GM18511 (cell line): ENCODE results near the gene KCNC2.

Experiments
- ATAC-seq: cut with Tn5 transposase; IDR thresholded peaks from one replicate; pipeline ENCODE4 v1.9.1; 2021; ENCODE audit warnings: mild to moderate bottlenecking, moderate library complexity; ENCODE audit not compliant: unreplicated experiment

KCNC2 gene

GRCh38 chr12:75162845-75163244 lies 46.8 kb downstream of the KCNC2 start:
- no peak for ATAC-seq

DNA sequence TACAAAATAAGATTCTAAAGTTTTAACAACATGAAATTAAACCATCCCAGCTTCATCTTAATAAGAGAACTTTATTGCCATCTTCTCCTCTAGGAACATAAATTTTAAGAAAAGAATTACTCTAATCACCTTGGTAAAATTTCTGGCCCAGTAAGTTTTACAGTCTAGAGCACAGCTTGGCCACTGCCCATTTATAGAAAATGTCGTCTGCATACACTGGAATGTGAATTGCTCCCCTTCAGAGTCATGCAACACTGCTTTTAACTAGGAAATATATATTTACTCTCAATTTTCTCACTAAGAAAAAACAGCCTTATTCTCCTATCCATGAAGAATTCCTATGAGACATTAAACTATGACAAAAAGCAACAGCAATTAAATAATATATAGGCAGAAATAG lies 48.2 kb downstream of the KCNC2 start:
- no peak for ATAC-seq

DNA sequence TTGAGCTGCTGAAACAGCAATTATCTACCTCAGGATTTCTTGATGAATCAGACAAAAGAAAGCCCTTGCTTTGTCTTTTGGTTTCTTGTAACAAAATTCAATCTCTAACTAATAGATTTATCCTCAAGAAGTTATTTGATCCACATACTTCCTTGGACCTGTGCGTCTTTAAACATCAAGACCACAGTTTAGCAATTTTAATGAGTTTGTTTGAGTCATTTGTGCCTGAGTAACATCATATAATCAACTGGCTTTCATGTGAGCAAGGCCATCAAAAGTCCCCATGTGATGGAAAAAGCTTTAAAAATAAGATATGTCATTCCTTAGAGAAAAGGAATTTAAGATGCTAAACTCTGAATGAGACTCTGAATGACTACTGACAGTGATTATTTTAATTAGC lies 52.3 kb downstream of the KCNC2 start:
- no peak for ATAC-seq

DNA sequence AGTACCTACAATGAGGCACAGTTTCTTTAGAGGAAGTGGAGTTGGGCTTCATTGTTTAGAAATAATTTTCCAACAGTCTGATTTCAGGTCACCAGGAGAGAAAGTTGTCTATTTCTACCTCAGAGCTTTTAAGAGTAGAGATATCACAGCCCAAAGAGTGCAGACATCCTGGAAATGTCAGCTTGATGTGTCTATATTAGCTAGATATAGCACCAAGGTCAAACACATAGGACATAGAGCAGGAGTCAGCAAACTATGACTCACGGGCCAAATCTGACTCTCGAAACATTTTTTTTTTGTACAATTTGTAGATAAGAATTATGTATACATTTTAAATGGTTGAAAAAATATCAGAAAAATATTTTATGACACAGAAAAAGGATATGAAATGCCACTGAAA lies 53.7 kb downstream of the KCNC2 start:
- ATAC-seq = no peak

DNA sequence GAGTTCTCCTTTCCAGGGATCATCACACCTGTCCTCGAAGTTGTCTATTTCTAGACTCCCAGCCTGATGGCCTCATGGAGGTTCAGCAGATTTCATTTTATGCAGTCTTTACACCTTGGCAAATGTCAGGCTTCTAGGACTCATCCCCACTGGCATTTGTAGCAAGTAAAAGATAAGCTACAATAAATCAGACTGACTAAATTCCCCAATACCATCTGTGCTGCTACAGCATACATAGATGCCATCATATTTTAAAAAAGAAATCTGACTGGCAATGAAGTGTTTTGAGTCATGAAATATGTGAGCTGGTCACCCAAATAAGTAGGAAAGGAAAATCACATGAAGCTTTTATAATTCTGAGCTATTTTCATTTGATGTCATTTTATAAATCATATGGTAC lies 55.3 kb downstream of the KCNC2 start:
- no peak for ATAC-seq

GRCh38 chr12:75139196-75139595 lies 70.4 kb downstream of the KCNC2 start:
- no peak for ATAC-seq

GRCh38 chr12:75137896-75138295 lies 71.7 kb downstream of the KCNC2 start:
- ATAC-seq = no peak

DNA sequence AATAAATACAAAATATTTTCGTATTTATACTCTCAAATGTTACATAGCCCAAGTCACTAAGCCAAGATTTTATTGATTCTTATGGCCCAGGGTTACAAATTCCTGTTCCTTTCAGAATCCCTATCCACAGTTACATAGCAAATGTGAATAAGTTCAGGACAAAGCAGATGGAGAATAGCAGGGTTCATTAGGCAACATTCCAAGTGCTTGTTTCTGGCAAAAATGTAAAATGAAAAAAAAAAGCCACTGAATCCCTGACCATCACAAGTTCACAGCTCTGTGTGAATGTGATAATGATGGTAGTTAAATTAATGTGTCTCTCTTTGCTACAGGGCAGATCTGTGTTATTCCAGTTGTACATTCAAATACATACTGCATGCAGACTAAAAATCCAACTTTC lies 74.6 kb downstream of the KCNC2 start:
- ATAC-seq = no peak

DNA sequence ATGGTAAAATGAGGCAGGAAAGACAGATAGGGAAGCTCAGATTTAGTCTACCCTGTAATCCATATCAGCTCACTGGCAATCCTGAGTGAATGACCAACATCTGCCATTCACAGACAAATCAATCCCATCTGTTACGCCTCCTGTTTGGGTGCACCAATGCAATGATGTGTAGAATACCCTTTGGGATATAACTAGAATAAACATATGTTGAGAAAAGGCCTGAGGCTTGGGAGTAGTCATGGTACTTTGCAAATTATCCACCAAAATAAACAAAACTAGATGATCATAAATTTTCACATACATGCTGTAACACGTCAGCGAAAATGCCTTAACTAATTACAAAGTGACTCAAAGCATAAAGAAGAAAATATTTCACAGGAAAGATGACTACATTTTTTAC lies 78.8 kb downstream of the KCNC2 start:
- no peak for ATAC-seq

DNA sequence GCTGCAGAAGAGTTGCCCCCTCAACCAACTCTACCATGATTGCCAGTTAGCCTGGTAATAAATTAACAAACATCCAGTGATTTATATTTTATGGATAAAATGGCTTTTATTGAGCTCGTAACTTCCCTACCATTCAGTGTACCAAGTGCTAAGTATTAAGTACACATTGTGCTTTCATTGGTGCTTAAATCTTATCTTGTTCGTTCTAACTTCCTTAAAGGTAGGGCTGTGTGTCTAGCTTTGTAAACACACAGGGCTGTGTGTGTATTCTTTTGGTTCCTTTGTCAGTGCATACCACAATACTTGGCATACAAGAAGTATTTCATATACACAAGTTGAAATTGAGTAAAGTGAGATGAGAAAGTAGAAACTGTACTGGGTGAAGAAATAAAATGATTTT lies 80.4 kb downstream of the KCNC2 start:
- no peak for ATAC-seq

DNA sequence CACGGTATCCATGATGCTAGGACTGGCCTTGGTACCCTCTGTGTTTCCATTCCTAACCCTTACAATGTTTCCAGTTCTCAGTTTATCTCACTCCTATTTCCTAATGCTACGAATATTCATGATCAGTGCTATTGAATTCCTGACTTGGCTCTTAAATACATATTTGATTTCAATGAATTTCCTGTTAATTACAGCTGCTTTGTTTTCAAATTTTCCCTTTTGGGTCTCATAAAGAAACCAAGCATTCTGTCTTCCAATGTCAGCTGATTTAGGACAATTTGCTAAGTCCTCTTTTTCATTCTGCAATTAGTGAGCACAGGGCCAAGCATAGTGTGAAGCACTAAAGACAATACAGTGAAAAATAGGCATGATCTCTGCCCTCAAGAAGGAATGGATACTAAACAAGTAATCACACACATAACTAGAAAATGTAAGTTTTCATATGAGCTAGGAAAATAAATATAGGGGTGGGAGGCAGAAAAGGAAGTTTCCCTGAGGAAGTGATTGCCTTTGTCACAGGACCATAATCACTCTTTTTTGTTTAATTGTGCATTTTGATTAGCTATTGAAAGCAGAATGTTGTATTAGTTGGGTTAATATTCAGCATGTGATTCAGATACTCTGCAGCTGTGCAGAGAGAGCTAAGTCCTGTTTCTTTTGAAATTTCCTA lies 88.5 kb downstream of the KCNC2 start:
- ATAC-seq = no peak

GRCh38 chr12:75120311-75120711 lies 89.3 kb downstream of the KCNC2 start:
- ATAC-seq = no peak

DNA sequence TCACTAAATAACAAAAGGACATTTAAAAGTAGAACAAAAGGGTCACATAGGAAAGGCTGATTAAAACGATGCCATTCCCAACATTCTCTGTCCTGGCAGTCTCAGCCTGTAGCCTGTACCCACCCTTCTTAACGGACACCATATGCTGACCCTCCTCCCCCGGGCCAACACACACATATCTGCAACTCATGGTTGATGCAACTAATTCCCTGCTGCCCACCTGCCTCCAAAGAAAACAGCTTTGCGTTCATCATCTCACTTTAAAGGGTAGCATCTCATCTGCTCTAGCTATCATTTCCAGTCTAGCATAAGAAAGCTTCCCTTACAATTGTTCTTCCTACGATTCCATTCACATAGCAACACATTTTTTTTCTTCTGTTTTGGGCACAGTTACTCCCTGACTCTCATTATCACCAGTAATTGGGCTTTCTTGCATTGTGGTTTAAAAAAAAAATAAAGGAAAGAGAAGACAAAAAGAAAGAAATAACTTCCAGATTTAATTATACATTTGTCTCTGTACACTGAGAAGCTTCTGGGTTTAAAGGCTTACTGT lies 92.9 kb downstream of the KCNC2 start:
- no peak for ATAC-seq

DNA sequence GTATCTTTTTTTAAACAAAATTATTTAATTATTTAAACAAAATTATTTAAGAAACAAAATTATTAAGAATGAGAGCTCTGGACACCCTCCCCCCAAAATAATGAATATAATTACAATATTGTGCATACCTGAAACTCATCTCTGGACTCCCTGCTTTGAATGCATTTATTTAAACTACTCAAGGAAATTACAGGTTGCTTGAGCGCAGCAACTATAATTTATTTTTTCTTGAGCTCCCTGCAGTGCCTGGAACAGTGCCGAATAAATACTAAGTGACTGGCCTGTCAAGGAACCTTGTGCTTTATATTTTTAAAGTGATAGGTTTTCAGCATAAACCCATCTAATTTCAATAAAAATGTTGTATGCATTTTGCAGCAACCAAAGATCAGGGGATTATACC lies 93.9 kb downstream of the KCNC2 start:
- ATAC-seq = no peak

- no peak for ATAC-seq
Observed at GRCh38 chr12:75103822-75104221, 105.8 kb downstream of the KCNC2 start.

DNA sequence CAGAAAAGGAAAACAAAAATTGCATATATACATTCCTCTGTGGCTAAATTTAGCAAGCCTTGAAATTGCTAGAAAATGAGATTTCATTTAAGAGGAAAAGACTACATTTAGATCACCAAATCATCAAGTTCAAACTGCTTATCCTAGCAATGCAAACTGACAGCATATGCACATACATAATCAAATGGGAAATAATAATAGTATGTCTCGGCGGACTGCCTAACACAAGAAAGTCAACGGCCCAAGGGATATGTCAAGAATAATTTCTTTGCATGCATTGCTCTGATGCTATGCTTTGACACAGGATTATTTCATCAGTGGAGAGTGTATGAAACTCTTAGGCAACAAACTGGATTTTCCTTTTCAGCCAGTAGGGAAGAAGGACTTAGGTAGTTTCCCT lies 107.9 kb downstream of the KCNC2 start:
- no peak for ATAC-seq

- no peak for ATAC-seq
Observed at GRCh38 chr12:75099210-75099609, 110.4 kb downstream of the KCNC2 start.

- no peak for ATAC-seq
Observed at GRCh38 chr12:75097003-75097402, 112.6 kb downstream of the KCNC2 start.

DNA sequence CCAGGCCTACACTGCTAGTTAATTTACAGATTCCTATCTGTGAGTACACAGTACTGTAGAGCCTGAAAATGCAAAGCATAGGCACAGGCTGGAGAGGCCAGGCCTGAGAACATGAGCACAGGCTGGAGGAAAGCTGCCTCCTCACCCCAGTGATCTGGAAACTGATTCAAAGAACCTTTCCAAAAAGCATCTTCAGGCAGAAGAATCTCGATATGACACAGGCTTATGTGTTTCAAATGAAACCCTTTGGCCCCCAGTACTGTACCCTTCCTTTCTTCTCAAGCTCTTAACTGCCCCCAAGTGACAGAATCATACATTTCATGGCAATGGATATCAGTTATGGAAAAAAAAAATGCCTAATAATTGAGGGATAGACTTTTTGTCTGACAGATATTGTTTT lies 122.0 kb downstream of the KCNC2 start:
- ATAC-seq = no peak

GRCh38 chr12:75086091-75087038 lies 123.3 kb downstream of the KCNC2 start:
- ATAC-seq = no peak

- ATAC-seq = no peak
Observed at GRCh38 chr12:75081305-75081704, 128.3 kb downstream of the KCNC2 start.

- no peak for ATAC-seq
Observed at GRCh38 chr12:75080582-75080981, 129.1 kb downstream of the KCNC2 start.
